NCI-H1436 treated with DMSO at 0.1 percent for 48 hours (cell line): ENCODE data around the gene DCC.

ENCODE experiments used
- DNase-seq: peaks from one replicate; lab custom pipeline; 2025; lab: John Stamatoyannopoulos, UW

Gene DCC

DNA sequence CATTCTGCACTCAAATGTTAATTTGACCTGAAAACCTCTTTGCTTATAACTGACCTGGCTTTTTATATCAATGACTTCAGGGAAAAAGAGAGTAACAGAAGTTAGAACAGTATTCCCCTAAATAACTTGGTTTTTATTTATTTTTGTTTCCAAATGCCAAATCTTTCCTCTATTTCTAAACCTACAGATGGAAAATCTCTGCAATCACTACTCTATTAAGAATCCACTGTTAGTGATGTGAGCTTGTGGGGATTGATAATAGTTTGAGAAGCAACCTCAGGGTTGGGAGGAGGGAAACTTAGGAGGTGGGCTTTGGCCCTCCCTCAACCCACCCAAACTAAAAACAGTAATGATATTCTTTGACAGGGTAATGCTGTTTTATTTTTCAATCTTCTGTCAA lies 351.8 kb downstream of the DCC start:
- DNase-seq = no peak

DNA sequence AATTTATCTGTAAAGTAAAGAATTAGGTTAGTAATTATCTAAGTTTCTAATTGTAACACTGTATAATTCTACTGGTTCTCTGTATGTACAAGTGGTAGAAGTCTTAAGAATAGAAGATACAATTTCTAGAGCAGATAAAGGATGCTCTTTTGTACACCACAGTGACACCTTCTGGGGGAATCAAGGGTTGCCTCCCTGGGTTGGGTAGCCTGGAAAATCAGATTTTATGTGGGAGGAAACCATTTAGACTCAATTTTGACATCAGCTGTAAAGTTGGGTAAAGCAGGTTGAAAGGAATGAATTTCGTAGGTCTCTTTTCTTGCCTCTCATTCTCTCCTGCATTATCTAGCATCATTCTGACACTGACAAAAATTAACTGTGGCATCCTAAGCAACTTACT lies 354.8 kb downstream of the DCC start:
- no peak for DNase-seq

DNA sequence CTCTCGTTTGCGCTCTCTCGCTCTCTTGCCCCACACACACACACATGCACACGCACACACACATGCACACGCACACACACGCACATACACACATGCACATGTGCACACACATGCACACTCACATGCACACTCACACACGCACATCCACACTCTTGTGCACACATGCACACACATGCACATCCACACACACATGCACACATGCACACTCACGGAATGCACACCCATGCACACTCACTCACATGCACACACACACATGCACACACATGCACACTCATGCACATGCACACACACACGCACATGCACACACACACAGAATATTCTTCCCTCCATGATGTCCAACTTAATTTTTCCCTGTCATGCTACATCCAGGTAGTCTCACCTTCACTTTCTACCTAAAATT lies 360.1 kb downstream of the DCC start:
- DNase-seq = no peak

DNA sequence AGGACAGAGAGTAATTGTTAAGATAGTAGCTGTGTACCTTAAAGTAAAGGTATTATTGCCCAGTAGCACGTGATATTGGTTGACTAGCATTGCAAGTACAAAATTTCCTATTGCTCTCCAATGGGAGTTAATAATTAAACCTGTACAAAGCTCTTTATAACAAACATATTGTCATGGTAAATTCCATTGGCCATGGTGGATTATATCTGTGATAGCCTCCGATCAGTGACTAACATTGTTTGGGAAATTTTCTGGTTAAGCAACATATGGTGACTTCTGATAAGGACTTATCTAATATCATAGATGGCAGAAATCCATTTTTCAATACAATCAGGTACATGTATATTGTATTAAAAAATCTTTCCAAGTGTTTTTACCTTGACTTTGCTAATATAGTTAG lies 360.8 kb downstream of the DCC start:
- no peak for DNase-seq

DNA sequence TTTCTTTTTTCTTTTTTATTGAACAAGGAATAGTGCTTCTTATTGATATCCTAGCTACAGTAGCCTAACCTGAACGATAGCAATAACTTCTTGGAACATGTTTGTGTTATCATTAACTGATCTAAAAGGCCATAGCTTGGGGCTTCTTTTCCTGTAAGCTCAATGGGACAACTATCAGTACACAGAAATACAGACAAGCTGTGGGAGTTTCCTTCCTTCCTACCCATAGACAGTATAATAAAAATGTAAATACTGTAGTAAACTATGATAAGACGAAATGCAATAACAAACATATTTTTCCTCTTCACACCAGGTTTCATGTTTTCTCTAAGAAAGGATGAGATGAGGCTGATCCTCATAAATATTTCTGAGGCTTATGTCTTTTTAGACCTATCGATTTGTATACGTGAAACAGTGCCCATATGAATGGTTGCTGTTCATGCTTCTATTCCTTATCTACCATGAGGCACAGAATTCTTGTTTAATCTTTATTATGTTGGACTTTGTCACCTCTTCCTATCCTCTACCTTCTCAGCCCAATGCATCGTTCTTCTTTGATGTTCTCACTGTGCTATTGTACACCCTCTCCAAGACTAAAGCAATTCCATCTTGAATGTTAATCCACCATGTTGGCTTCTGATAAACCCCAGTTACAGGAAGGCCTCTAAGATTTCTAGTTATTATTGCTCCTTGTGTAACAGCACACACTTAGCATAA lies 361.4 kb downstream of the DCC start:
- no peak for DNase-seq

DNA sequence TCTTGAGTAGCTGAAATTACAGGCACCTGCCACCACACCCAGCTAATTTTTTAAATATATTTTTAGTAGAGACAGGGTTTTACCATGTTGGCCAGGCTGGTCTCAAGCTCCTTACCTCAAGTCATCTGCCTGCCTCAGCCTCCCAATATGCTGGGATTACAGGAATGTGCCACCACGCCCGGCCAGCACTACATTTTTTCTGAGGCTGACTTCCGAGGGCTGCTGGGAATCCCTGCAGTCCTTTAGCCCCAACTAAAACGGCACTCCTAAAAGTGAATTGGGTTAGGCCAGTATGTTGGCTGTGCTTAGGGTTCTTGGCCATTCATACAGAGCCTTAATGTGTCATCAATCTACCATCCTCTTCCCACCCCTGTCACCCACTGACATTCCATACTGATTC lies 375.4 kb downstream of the DCC start:
- DNase-seq = no peak

DNA sequence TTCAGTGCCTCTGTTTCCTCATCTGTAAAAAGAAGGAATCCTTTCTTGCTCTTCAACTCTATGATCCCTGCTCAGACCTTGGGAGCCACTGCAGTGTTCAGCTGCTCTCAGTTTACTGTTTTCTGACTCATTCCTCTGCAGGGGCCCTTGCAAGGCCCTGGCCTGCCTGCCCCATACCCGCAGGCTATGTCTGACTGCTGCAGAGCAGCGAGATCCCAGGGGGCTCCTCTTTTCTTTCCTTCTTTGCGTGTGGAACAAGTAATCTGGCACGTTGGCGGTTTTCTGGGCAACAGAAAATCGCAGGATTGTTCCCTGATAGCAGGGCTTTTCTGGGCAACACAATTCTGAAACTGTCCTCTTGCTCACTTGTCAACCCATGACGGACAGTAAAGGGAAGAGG lies 376.0 kb downstream of the DCC start:
- no peak for DNase-seq

DNA sequence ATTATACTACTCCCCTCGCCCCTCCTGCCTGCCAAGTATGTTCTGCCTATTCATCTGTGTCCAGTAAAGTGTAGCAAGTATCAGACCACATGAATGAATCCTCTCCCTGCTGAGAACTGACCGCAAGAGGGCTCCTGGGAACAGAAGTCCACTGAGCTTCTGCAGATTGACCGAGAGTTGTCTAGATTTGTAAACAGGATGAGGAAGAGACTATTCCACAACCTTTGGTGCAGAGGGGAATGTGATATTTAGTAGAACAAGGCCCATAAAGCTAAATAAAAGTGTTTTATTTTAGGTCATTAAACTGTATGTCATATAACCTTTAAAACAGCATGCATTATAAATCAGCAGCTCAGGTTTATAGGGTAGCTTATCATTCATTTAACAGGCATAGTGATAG lies 377.0 kb downstream of the DCC start:
- no peak for DNase-seq

DNA sequence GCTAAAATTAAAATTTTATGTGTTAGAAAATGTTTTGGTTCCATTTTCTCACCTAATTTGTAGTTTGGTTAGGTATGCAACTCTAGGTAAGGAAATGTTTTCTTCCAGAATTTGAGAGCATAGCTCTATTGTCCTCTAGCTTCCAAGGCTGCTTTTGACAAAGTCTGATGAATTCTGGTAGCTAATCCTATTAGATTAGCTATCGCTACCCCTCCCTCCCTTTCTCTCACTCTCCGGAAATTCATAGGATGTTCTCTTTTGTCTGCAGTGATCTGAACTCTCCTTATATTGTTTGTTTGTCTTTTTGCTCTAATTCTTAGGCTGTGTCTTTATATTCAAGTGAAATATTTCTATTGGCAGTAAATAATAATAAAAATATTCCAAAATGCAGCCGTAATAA lies 382.9 kb downstream of the DCC start:
- no peak for DNase-seq

DNA sequence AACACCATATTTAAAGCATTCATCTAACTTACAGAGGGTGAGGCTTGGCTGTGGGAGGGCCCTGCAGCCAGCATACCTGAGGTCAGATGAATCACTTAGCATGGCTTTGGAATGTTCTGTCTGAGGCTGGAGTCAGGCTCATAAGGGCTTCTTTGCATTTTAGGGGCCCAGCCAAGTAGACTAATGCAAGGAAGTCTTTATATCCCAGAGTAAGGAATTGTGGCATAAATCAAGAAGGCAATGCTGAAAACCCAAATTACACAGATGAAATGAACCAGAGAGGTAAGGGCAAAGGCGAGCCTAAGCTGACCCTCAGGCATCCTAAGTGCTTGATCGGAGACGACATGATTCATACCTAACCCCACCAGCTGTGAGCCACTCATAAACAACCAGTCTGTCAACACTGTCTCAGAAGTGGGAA lies 383.6 kb downstream of the DCC start:
- DNase-seq = no peak

DNA sequence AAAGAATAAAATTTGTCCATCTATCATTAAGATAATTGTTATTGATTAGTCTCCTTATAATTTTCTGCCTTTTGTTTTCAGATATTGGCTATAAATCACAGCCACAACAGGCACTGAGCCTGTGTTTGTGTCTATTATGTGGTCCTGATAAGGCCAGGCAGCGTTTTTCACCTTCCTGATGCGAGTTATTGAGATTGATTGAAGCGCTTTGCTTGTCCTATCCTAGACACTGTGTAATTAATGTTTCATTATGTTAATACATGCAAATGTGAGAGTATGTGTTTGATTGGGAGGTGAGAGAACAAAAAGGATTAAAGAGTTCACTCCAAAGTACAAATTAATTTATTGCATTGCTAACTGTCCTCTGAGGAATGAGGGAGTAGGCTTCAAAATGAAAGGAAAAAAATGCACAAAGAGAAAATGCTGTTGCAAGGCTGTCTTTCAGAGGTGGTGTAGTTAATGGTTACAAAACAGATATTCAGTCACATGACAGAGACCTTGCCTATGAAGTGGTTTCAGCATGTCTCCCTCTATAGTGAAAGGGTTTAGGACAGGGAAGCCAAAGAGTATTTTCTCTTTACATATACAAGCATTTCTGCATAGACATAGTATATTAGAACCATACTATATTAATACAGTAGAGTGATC lies 391.1 kb downstream of the DCC start:
- DNase-seq = no peak

DNA sequence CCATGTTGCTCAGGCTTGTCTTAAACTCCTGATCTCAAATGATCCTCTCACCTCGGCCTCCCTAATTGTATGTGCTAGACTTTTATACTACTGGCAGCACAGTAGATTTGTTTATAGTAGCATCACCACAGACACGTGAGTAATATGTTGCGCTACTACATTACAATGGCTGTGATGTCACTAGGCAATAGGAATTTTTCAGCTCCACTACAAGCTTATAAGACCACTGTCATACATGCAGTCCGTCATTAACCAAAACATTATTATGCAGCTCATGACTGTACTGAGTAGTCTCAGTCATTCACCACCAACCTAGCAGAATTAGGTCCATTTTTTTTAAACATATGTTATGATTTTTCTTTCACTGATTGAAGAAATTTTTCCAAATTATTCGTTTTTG lies 398.9 kb downstream of the DCC start:
- no peak for DNase-seq

DNA sequence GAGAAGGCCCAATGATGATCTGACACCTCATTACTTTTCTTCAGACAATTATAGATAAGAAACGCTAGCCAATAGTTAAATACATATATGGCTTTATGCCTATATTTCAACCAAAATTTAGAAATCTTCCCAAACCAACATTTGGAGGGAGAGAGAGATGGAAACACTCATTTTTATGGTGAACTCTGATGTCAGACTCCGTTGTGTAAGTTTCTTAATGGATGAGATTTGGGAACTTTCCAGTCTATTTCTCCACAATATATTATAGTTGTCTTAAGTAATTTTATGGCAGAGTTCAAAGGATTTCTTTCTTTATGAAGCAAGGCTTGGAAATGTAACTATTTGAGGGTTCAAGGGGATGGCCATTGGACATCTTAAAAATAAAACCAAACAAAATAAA lies 407.0 kb downstream of the DCC start:
- DNase-seq = no peak

DNA sequence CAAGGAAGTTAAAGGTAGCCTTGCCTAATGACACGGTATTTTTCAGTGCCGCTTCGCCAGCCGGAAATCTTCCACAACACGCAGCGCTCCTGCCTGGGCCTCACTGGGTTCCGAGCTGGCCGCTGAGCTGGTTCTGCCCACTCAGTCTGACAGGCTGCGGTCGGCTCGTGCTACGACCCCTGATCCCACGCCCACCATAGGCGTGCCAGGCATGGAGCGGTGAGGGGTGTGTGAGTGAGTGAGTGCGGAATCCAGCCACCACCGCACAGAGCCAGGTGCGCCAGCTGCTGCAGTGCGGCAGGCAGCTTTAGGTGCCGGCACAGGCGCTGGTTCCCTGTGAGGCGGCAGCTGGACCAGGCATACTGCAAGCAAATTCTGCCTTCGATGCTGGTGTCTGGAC lies 407.9 kb downstream of the DCC start:
- no peak for DNase-seq

DNA sequence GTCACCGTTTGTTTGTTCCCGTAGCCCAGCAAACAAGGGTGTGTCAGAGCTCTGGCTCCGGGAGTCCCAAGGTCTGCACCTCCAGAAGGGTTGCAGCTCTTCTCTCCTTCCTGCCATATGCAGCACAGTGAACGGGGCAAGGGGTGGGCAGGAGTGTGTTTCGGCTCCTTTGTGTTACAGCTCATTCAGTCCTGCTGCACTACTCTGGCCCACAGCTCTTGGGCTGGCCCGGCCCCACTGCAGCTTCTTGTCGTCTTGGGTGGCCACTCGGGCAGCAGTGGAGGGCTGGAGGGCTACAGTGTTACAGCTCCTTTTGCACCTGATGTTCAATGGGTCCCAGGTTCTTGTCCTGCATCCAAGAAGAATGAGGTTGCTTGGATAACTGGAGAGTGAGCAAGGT lies 408.3 kb downstream of the DCC start:
- DNase-seq = no peak

DNA sequence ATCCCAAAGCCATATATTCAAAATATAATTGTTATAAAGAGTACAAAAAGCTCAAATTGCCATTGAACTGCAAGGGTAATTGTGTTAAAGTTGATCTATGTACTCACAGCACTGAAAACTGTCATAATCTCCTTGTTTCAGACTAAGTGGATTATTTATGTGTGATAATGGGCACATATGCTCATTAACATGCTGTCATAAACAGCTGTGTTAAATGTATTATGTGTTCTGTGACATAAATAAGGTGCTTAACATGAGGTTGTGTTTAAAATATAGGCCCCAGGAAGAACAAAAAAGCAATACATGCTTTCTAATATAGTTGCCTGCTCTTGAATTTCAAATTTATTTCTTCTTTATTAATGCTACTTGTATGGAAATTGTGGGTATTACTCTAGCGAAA lies 409.5 kb downstream of the DCC start:
- no peak for DNase-seq

DNA sequence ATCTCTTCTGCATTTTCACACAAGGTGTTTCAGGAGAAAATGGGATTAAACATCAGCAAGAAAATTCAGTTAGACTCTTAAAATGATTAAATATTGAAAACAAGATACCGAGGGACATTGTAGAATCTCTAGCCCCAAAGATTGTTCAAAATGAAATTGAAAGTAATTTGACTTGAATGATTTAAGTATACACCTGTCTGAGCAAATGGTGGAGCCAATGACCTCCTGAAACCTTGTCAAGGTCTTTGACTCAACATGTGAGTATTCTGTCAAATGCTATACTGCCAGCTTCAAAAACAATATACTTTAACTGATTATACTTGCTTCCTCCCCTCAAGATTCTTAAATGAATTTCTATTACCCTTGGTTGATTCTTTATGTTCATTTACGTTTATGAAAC lies 411.0 kb downstream of the DCC start:
- no peak for DNase-seq

DNA sequence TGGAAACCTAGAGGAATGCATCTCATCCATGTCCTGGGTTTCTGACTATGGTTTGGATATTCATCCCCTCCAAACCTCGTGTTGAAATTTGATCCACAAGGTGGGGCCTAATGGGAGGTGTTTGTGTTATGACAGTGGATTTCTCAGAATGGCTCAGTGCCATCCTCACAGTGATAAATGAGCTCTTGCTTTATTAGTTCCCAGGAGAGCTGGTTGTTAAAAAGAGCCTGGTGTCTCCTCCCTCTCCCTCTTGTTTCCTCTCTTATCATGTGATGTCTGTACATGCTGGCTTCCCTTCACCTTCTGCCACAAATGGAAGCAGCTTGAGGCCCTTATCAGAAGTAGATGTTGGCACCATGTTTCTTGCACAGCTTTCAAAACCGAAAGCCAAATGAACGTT lies 424.3 kb downstream of the DCC start:
- no peak for DNase-seq

DNA sequence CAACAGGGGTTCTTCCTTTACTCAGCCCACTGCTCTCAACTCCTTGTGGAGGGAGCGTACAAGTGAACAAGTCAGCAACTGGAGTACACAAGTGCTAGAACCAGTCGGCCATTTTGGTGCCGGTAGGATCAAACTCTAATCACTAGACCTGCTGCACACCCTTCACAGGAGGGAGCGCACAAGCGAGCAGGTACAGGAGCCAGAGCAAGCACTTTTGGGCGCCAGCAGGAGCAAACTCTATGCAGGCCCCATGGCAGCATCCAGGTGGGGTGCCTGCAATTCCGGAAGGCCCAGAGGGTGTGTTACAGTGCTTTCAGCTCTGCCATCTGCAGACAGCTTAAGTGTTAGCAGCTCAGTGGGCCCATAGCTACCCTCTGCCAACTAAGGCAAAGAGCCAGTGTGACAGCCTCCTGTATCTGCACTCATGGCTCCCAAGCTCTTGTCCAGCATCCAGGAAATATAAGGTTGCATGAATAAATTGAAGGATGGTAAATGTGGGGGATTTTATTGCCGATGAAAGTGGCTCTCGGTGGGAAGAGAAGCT lies 426.1 kb downstream of the DCC start:
- DNase-seq = no peak

DNA sequence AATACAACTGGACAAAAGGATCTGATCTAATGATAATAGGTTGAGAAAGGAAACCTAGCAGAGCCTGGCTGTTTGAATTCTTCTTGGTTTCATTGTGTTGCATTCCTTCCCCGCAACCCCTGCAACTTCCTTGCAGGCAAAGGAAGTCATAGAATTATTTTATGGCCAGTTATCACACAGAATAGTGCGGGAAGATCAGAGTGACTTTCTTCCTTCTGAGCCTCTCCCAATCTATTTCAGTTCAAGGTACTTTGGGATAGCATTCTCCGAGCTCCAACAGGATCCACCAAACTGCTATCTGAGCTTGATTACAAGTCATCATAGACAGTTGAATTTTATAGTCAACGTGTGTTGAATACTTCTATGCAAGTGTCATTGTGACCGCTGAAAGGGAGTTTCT lies 441.1 kb downstream of the DCC start:
- DNase-seq = no peak

DNA sequence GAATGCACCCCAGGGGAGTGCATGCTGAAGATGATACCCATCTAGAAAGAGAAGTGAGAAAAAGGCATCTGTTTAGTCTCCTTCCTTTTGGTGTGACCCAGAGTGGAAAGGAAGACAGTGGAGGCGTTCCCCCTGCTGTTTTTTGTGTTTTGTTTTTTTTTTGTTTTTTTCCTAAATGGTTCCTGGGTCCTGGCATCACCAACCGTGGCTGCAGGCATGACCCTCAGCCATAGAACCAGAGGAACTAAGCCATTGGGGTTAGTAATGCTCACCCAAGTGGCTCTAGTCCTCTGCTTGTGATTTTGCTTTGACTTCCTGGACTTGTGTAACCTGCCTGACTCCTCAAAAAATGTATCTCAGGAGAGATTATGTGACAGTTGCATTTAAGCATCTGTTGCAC lies 451.3 kb downstream of the DCC start:
- no peak for DNase-seq

DNA sequence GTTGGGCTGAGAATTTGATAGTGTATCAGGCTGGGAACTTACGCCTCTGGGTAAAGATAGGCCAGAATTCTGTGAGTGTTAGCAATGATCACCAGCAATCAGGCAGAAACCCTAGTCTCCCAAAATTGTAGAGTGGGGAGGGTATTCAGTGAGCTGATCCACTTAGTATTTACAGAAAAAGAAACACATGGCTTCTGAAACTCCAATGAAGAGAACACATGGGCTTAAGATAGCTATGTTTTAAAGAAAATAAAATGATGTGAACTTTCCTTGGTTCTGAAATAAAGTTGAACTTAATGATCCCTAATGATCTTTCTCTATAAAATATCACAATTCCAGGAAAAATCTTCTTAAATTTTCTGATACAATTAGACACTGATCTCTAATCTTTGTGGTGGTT lies 472.8 kb downstream of the DCC start:
- DNase-seq = no peak

DNA sequence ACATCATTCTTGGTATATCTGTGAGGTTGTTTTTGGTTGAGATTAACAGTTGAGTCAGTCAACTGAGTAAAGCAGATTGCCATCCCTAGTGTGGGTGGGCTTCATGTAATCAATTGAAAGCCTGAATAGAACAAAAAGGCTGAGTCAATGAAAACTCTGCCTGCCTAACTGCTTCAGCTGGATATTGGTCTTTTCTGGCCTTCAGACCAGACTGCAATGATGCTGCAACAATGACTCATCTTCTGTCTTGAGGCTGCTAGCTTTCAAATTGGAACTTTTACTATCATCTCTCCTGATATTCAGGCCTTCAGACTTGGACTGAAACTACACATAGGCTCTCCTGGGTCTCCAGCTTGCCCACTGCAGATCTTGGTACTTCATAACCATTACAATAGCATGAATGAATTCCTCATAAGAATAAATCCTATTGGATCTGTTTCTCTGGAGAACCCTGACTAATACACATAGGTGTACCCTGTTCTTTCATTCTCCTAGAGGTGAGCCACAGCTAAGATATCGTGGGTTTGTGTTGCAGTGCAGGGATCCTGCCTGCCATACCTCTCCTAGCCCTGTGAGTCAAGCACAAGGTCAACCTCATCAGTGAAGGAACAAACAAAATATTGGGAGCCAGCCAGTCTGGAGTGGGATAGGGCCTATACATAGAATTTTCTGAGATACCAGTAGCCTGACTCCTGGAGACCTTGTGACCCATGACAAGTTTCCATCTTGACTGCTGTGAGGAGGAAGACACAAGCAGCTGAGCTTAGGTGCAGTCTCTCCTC lies 473.8 kb downstream of the DCC start:
- no peak for DNase-seq
